ENCODE data around the gene OR1J2.

Gene OR1J2

GRCh38 chr9:122551371-122551770 is 40.8 kb downstream of the OR1J2 start:
- DNase-seq (ENCODE audit: low read depth): no peak

DNA sequence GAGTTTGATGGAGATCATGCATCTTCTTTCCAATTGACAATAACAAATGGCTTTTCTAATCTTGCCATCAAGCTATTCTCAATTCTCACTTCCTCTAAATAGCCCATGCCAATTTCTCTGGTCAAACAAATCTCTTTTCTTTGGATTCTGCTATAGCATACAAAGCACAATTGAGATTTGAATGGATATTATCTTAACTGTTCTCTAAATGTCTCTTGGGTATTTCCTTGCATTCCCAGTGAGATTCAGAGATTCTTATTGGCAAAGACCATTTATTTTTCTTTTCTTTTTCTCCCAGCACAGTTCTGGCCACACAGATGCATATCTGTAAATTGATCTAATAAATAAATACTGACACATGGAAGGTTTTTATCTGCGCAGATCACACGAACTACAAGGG is 42.2 kb downstream of the OR1J2 start, which contains the start of gene OR1N2:
Gene OR1N2 (plus strand): TSS at position 301 of the 400 bp plus-strand sequence. CDS start 100 bp downstream, outside the sequence.
- no peak for DNase-seq (ENCODE audit: low read depth)
